NCI-H2107 treated with DMSO at 0.1 percent for 48 hours (cell line): ENCODE measurements around the gene DLG3.

Experiments
- DNase-seq: peaks from one replicate; lab custom pipeline; 2025; ENCODE audit not compliant: unreplicated experiment; lab: John Stamatoyannopoulos, UW

Gene DLG3

GRCh38 chrX:70476166-70476933, 31.7 kb downstream of the DLG3 start:
- no peak for DNase-seq

- DNase-seq, result no peak
Observed at GRCh38 chrX:70476934-70477733, 32.5 kb downstream of the DLG3 start.

- DNase-seq, result no peak
Observed at GRCh38 chrX:70477734-70478075, 33.1 kb downstream of the DLG3 start.

- no peak for DNase-seq
Observed at GRCh38 chrX:70478526-70479245, 34.1 kb downstream of the DLG3 start.

DNA sequence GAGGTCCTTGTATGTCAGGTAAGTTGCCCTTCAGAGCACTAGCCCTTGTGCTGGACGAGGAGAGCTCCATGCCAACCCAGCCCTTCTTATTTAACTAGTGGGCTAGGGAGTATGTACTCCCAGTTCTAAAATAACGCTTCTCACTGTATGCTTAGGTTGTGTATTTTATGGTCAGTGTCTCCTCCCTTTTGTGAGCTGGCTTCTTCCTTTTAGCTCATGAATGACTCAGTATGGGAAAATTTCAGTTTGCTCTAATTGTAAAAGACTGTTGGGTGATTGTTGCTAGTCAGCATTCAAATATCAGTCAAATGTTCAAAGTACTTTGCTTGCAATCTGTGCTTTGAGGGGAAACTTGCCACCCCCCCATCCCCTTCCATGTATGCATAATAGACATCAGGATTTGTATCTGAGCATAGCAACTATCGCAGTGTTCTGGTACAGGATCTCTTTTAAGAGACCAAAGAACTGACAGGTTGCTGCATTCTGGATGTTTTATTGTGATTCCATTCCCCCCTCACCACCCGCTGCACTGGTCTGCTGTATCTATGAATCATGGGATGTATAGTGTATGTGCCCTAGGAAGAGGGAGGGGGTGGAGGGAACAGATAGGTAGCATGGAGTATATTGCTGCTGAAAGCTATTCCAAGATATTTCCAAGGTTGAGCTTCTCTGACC, 34.7 kb downstream of the DLG3 start:
- no peak for DNase-seq

- no peak for DNase-seq
Observed at GRCh38 chrX:70479922-70480659, 35.5 kb downstream of the DLG3 start.

- no peak for DNase-seq
Observed at GRCh38 chrX:70480660-70481018, 36.0 kb downstream of the DLG3 start.

DNA sequence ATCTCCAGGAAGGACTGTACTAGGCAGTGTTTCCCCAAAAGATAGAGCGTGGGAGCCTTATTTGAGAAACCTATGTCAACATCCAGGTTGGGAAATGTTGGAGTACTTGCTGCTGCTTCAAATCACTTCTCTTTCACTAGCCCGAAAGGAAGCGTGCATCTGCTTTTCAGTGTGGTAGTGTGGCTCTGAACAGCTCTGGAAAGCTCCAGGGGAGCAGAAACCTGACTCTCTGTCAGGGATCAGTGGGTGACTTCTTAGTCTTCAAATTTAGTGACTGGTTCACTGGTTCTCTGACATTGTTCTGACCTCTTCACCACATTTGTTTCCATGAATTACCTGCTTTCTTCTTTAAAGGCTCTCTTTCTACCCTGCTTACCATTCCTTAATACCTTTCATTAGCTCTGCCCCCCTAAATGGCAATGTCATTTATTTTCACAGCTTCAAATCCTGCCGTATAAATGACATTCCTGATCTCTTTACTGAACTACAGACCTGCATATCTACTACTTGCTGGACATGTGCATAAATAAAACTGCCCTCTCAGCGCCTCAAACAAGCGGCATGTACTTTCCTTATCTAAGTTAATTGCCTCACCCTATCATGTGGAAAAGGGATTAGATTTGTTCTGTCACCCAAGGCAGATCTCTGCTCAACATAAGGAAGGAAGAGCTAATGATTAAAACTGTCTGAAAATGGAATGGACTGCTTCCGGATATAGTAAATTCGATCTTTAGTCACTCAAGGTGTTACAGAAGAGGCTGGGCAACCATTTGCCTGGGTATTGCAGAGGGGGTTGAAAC, 37.0 kb downstream of the DLG3 start:
- DNase-seq, result peak; percentile 35

GRCh38 chrX:70482300-70482699, 37.7 kb downstream of the DLG3 start:
- no peak for DNase-seq

DNA sequence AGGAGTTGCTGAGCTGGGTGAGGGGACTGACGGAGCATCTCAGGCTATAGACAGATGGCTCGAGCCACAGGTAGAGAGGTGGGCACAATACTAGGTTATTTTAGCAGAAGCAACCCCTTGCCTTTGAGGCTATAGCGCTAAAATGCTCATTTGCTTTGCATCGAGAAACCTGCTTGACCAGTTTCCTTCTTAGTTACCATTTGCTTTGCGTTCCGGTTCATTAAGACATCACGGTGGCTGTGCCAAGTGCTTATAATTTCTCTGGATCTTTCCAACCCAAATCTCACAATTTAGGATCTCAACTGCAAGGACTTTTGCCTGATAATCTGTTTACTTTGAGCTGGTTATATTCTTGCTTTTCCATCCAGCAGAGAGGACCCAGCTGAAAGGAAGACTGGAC, 40.8 kb downstream of the DLG3 start:
- DNase-seq, result no peak

- no peak for DNase-seq
Observed at GRCh38 chrX:70488856-70489255, 44.2 kb downstream of the DLG3 start.

GRCh38 chrX:70494441-70494840, 49.8 kb downstream of the DLG3 start:
- no peak for DNase-seq

DNA sequence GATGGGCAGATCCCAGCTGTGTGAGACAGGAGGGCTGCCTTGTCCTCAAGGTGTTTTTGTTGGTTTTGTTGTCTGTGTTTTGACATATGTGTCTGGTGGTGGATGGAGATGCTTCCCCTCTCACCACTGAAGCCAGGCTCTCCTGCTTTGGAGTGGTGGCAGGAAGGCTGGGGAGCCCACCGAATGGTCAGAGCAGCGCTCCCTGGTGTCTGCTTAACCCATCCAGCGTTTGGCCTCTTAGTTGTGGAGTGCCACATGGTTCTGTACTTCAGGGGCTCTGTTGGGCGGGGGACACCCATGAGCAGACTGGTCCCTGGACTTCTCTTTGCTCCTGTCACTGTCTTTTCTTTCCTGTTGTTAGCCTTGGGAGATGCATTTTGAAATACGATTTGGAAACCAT, 51.9 kb downstream of the DLG3 start:
- DNase-seq, result no peak

- DNase-seq, result no peak
Observed at GRCh38 chrX:70497026-70497425, 52.4 kb downstream of the DLG3 start.

GRCh38 chrX:70498129-70498528, 53.5 kb downstream of the DLG3 start:
- no peak for DNase-seq

- no peak for DNase-seq
Observed at GRCh38 chrX:70500826-70501225, 56.2 kb downstream of the DLG3 start.

DNA sequence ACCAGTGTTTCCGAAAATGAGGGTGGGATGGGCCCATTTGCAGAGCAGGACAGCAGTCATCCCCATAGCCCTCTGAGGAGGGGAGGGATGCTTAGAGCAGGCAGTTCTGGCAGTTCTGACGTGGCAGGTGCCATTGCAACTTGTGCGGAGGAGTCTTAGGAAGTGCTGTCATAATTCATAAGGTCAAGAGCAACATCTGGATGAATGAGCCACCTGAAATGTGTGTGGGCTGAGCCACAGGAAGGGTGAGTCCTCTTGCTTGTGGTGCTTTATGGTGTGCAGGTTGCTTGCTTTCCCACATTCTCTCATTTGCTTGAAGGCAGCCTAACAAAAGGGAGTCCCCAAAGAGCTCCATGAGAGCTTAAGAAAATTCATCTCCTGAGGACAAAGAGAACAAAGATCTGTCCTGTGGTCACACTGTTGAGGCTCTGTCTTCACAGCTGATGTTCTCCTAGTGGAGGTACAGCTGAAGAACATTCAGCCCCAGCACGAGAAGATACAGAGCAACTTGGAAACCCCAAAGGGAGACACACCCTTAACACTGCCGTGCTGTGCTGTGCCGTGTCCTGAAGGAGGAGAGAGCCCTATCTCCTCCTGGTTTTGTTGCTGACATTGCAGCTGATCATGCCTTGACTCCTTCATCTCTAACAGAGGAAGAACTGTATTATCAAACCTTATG, 60.3 kb downstream of the DLG3 start:
- DNase-seq, result no peak

- no peak for DNase-seq
Observed at GRCh38 chrX:70505451-70505841, 60.8 kb downstream of the DLG3 start.

DNA sequence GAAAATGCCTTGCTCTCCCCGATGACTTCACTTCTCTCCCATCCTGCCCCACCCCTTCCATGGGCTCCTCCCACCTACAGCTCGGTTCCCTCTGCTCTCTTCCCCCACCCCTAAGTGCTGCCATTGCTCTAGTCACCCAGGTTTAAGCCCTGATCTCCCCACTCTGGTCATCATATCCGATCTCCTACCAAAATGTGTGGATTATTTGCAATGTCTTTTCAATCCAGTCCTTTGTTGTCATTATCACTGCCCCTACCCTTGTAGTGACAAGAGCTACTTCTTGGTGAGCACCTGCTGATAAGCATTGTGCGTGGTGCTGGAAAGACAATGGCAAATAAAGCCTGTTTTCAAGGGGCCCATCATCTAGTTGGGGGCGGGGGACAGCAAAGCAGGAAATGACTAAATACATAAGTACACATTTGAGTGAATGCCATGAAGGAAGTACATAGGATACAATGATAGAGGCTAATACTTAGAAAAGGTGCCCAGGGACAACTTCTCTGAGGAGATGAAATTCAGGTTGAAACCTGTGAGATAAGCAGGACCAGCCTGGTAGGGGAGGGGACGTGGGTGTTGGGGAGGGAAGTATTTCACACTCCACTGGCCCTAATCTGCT, 63.8 kb downstream of the DLG3 start:
- peak; percentile 38 for DNase-seq
